K562 (cell line): Measurements from ENCODE around the gene XPO4. TPM values are rescaled to one million over a fixed set of nuclear protein-coding genes. Genes with fewer than 3 reads are reported as not detected.
A peak's percentile ranks its signal among the peaks of the same experiment; 100 is the strongest.
"Not testable (repeated sequence)": the region's sequence is repeated elsewhere in the genome, so short reads cannot be mapped to it uniquely, and the experiment has no call there.

ENCODE experiments used
- ATAC-seq: fragments of 200-7000 bp; cut with Tn5 transposase; 3 replicates; pipeline ENCODE4 v1.9.1; 2020; ENCODE audit warnings: moderate library complexity
- BruUV-seq: library from RNA; stranded (reverse); fragments of 400-500 nt; replicated peaks from 2 replicates; lab custom pipeline; 2021; lab: Mats Ljungman, UMichigan
- CTCF ChIA-PET: fragments of 300-600 bp; formaldehyde crosslinking; extraction: SDS; loops from one replicate; lab custom pipeline; 2021; ENCODE audit warnings: low intra/inter-chr PET ratio; lab: Yijun Ruan, JAX
- POLR2A ChIA-PET: fragments of 300-600, 350-650 bp; sonication (Branson Sonifier 250); formaldehyde crosslinking; extraction: SDS; loops from one replicate; lab custom pipeline; 2021; ENCODE audit warnings: antibody characterized with exemption, inconsistent platforms; lab: Yijun Ruan, JAX
- DNase-seq, 4 experiments: peaks; one replicate each; pipeline versions ENCODE4 v3.0.0 to v3.0.0-alpha.2; 2011 to 2018; ENCODE audit warnings: low spot score in 3 of 4, mixed read lengths in 3 of 4; ENCODE audit errors: extremely low read depth in 1 of 4
- FAIRE-seq: peaks from 2 replicates; lab custom pipeline; 2011; peaks lifted over from hg19 to GRCh38; lab: Jason Lieb, UNC
- H2AFZ ChIP-seq: 2 replicates; pipeline ENCODE4 v1.6.0; 2011; ENCODE audit warnings: low read depth, low read length, control low read depth, inconsistent platforms
- H3K27ac ChIP-seq: fragments of 200-600 bp; 3 replicates; pipeline ENCODE4 v1.8.0; 2011; ENCODE audit warnings: low read depth, mild to moderate bottlenecking, control low read depth, inconsistent platforms, low read length, moderate library complexity, mixed read lengths; ENCODE audit errors: extremely low read depth
- H3K27me3 ChIP-seq, 2 experiments: fragments of 300-600 bp in 1 of 2; 2 replicates in 1 of 2; 3 replicates in 1 of 2; pipeline versions ENCODE4 v1.6.0 to v1.8.0; 2011; ENCODE audit warnings: inconsistent platforms in 2 of 2, low read length in 2 of 2, mild to moderate bottlenecking in 1 of 2, mixed read lengths in 1 of 2, moderate library complexity in 1 of 2; ENCODE audit not compliant: control insufficient read depth in 2 of 2, insufficient read depth in 2 of 2
- H3K36me3 ChIP-seq: fragments of 300-600 bp; 3 replicates; pipeline ENCODE4 v1.8.0; 2011; ENCODE audit warnings: mild to moderate bottlenecking, low read length, inconsistent platforms; ENCODE audit not compliant: control insufficient read depth, insufficient read depth
- H3K4me1 ChIP-seq, 2 experiments: fragments of 200-600 bp in 1 of 2; replicated peaks in 1 of 2; 2 replicates in 1 of 2; 3 replicates in 1 of 2; pipeline versions ENCODE4 v1.5.1 to v1.8.0; 2011; ENCODE audit warnings: inconsistent platforms in 2 of 2, low read length in 2 of 2, mild to moderate bottlenecking in 1 of 2, mixed read lengths in 1 of 2, moderate library complexity in 1 of 2; ENCODE audit not compliant: control insufficient read depth in 2 of 2, insufficient read depth in 2 of 2
- H3K4me2 ChIP-seq: 2 replicates; pipeline ENCODE4 v1.6.1; 2011; ENCODE audit warnings: low read length, control low read depth, inconsistent platforms, mixed read lengths; ENCODE audit not compliant: insufficient read depth
- H3K4me3 ChIP-seq: fragments of 200-600 bp; sonication (generic), shearing (Covaris generic); 2 replicates; pipeline ENCODE4 v1.5.1; 2016; ENCODE audit warnings: control low read depth, inconsistent platforms
- H3K79me2 ChIP-seq: fragments of 200-600 bp; 3 replicates; pipeline ENCODE4 v1.8.0; 2011; ENCODE audit warnings: low read length, inconsistent platforms; ENCODE audit not compliant: control insufficient read depth, insufficient read depth
- H3K9ac ChIP-seq, 2 experiments: 2 replicates each; pipeline versions ENCODE4 v1.6.0 to v1.6.1; 2011; ENCODE audit warnings: low read depth in 2 of 2, low read length in 2 of 2, control low read depth in 1 of 2, inconsistent platforms in 1 of 2, mild to moderate bottlenecking in 1 of 2, mixed read lengths in 1 of 2; ENCODE audit not compliant: insufficient read depth in 1 of 2
- H3K9me1 ChIP-seq: one replicate; pipeline ENCODE4 v1.6.0; 2011; ENCODE audit warnings: inconsistent platforms, mild to moderate bottlenecking, low read length, moderate library complexity; ENCODE audit not compliant: control insufficient read depth, insufficient read depth
- H3K9me3 ChIP-seq: replicated peaks from 2 replicates; pipeline ENCODE4 v1.5.1; 2011; ENCODE audit warnings: low read depth, low read length, inconsistent platforms; ENCODE audit not compliant: control insufficient read depth, insufficient read depth
- H4K20me1 ChIP-seq: replicated peaks from 2 replicates; pipeline ENCODE4 v1.6.1; 2011; ENCODE audit warnings: low read length, inconsistent platforms, mixed read lengths; ENCODE audit not compliant: control insufficient read depth, insufficient read depth
- CEBPB ChIP-seq: fragments of 450-650 bp; IDR thresholded peaks from 2 replicates; pipeline ENCODE4 v1.6.1; 2016; ENCODE audit warnings: missing genetic modification characterization, missing compliant biosample characterization
- CEBPG ChIP-seq, 3 experiments: fragments of 200-800 bp in 1 of 3; sonication (Bioruptor generic) in 1 of 3; sonication (generic) in 1 of 3; formaldehyde crosslinking in 1 of 3; IDR thresholded peaks in 2 of 3; conservative IDR thresholded peaks in 1 of 3; 2 replicates each; pipeline versions ENCODE4 v1.6.1 to v1.8.0; 2016 to 2022; ENCODE audit warnings: missing compliant biosample characterization in 2 of 3, missing genetic modification characterization in 2 of 3, mild to moderate bottlenecking in 1 of 3, missing genetic modification reagents in 1 of 3
- HDAC2 ChIP-seq: fragments of 450-650 bp; IDR thresholded peaks from 2 replicates; pipeline ENCODE4 v1.6.1; 2016; ENCODE audit warnings: mild to moderate bottlenecking
- MCM5 ChIP-seq: fragments of 450-650 bp; IDR thresholded peaks from 2 replicates; pipeline ENCODE4 v1.6.1; 2016; ENCODE audit warnings: low read depth
- MLX ChIP-seq, 2 experiments: fragments of 450-650 bp in 1 of 2; sonication (generic) in 1 of 2; formaldehyde crosslinking; conservative IDR thresholded peaks; 2 replicates each; pipeline versions ENCODE4 v1.4.0 to v1.8.1; 2020 to 2022; ENCODE audit warnings: mild to moderate bottlenecking in 1 of 2, missing genetic modification reagents in 1 of 2
- ZBTB49 ChIP-seq: sonication (generic); formaldehyde crosslinking; IDR thresholded peaks from 2 replicates; pipeline ENCODE4 v1.8.0; 2022; ENCODE audit warnings: missing genetic modification reagents, mild to moderate bottlenecking, borderline replicate concordance
- WGBS: fragments of 100-300 bp; shearing (Covaris generic); methylation state at CpG from one replicate; pipeline ENCODE4 v1.1.6; 2016; ENCODE audit warnings: low coverage, mixed read lengths; ENCODE audit not compliant: insufficient coverage; ENCODE audit errors: missing lambda C conversion rate; 5-methylcytosine and 5-hydroxymethylcytosine counted together
- in situ Hi-C: fragments of 300-500 bp; cut with MboI; formaldehyde crosslinking; loops from 4 replicates; pipeline ENCODE4 v1.15.0; 2018; ENCODE audit warnings: inconsistent platforms, mixed read lengths
- intact Hi-C: fragments of 100-400 bp; cut with micrococcal nuclease; formaldehyde crosslinking; loops from 2 replicates; pipeline ENCODE4 v1.14.2; 2022
- polyA plus RNA-seq, 8 experiments: library from polyadenylated mRNA; depleted of rRNA in 4 of 8; stranded (reverse) in 5 of 8; unstranded in 3 of 8; fragments of >200 nt; fragmentation: Nextera tagmentation in 2 of 8; fragmentation: Illumina TruSeq in 1 of 8; extraction: Ambion mirVana in 2 of 8; extraction: Trizol in 1 of 8; gene quantifications; 2 replicates each; pipeline versions ENCODE4 v1.2.1 to v1.2.3, GENCODE V29; 2011 to 2014; ENCODE audit warnings: inconsistent platforms in 1 of 8, missing spikeins in 1 of 8
- total RNA-seq, 7 experiments: library from RNA; depleted of rRNA in 6 of 7; stranded (reverse); fragments of >200 nt in 6 of 7; fragmentation: Illumina TruSeq in 2 of 7; extraction: Trizol in 2 of 7; gene quantifications; 2 replicates each; pipeline versions ENCODE4 v1.2.1 to v1.2.3, GENCODE V29; 2011 to 2021; ENCODE audit warnings: low replicate concordance in 1 of 7

The XPO4 gene
- total and polyA plus RNA-seq, 9 of the 15 experiments (the other 6 are each of a cell fraction or from before 2014, with no cell fraction given), result 5.5 to 25.1 (median 17.5) TPM

DNA sequence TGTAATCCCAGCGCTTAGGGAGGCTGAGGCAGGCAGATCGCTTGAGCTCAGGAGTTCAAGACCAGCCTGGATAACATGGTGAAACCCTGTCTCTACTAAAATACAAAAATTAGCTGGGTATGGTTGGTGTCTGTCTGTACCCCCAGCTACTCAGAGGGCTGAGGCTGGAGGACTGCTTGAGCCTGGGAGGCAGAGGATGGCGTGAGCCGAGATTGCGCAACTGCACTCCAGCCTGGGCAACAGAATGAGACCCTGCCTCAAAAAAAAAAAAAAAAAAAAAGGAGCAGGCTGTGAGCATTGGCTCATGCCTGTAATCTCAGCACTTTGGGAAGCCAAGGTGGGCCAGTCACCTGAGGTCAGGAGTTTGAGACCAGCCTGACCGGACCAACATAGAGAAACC lies 12.0 kb downstream of the XPO4 start:
- H3K4me1 ChIP-seq, H2AFZ ChIP-seq, ATAC-seq, H3K9ac ChIP-seq, FAIRE-seq, H3K27ac ChIP-seq, H3K27me3 ChIP-seq, intact Hi-C loops, H4K20me1 ChIP-seq, BruUV-seq: not testable (repeated sequence)
- WGBS, result 93% methylated on average over 5 of the region's 6 CpGs
- TF ChIP-seq CEBPG (CRISPR knock-in tag; IDR thresholded peaks at IDR 0.05) (0 out of 2 replicates have a peak, but pooled peaks have one; percentile 32), CEBPG (tag; conservative IDR thresholded peaks at IDR 0.05 in 1 of 2, IDR thresholded peaks at IDR 0.05 in 1 of 2) (peak in 1 of 2 experiments; percentile 84; a peak in 3 of 4 replicates), CEBPB (peak; percentile 85)
- TF ChIP-seq, all 486 proteins: peak for 2; not testable (repeated sequence) for 484
- DNase-seq, H3K9me3 ChIP-seq, in situ Hi-C loops, H3K4me3 ChIP-seq, H3K9me1 ChIP-seq, CTCF ChIA-PET, H3K4me2 ChIP-seq: not testable (repeated sequence)
- Histone ChIP-seq H3K36me3 (peaks cover 14% of the 10 kb centered on the region), H3K79me2 (peaks cover 97% of the 10 kb centered on the region)
- POLR2A ChIA-PET, result interaction anchor here (0.6 to 1.1 kb wide), 2 partner anchors 263 to 408 kb away, joined by 3 to 4 read pairs; no protein-coding TSS in a partner anchor

GRCh38 chr13:20882206-20882605 lies 20.3 kb downstream of the XPO4 start:
- CTCF ChIA-PET, result no interaction called here
- Histone ChIP-seq H3K9me1 (no peaks in the 10 kb centered on the region), H4K20me1 (no peaks in the 10 kb centered on the region), H2AFZ (no peak overlapping the region), H3K4me2 (no peak overlapping the region), H3K4me3 (no peak overlapping the region), H3K36me3 (peaks cover 10% of the 10 kb centered on the region; the same call in 1 of the 3 replicates), H3K9ac (no peak overlapping the region), H3K4me1 (peaks cover 0 to 6% of the 10 kb centered on the region in 2 experiments; a peak in 3 of 5 replicates), H3K79me2 (peaks cover 98% of the 10 kb centered on the region), H3K9me3 (no peaks in the 10 kb centered on the region; the same call in 1 of the 2 replicates), H3K27me3 (no peaks in the 10 kb centered on the region), H3K27ac (no peak overlapping the region)
- no TSS peak for BruUV-seq
- in situ Hi-C loops, result no loop called here
- WGBS, result 70% methylated on average over 3 of the region's 3 CpGs
- ATAC-seq, result no peak
- POLR2A ChIA-PET, result interaction anchor here (0.6 kb wide), 1 partner anchor 12 kb away, joined by 3 read pairs; no protein-coding TSS in a partner anchor
- DNase-seq, result no peak
- intact Hi-C loops, result no loop called here
- no peak for FAIRE-seq
- TF ChIP-seq HDAC2 (no peak), ZBTB49 (CRISPR knock-in tag) (no peak), MLX (CRISPR knock-in tag; conservative IDR thresholded peaks at IDR 0.05) (no peak), MCM5 (no peak)
